ENCODE results near the gene STUM.
"Not testable (repeated sequence)": the region's sequence is repeated elsewhere in the genome, so short reads cannot be mapped to it uniquely, and the experiment has no call there.

STUM gene

GRCh38 chr1:226598455-226598849 is 49.9 kb downstream of the STUM start:
- no peak for TF ChIP-seq CTCF (conservative IDR thresholded peaks at IDR 0.05; ENCODE audit: low read depth, low read length)
- no peak for DNase-seq (ENCODE audit: low read depth)
- no peak overlapping the region for H3K4me3 ChIP-seq (ENCODE audit: low read length)

GRCh38 chr1:226598955-226599354 is 50.4 kb downstream of the STUM start:
- DNase-seq (ENCODE audit: low read depth); H3K4me3 ChIP-seq (ENCODE audit: low read length): not testable (repeated sequence)

- DNase-seq (ENCODE audit: low read depth), result no peak
- no peak overlapping the region for H3K4me3 ChIP-seq (ENCODE audit: low read length)
- TF ChIP-seq CTCF (conservative IDR thresholded peaks at IDR 0.05; ENCODE audit: low read depth, low read length), result no peak
These were observed 51.2 kb downstream of the STUM start for GRCh38 chr1:226599636-226600238.

- TF ChIP-seq CTCF (conservative IDR thresholded peaks at IDR 0.05; ENCODE audit: low read depth, low read length), result no peak
- DNase-seq (ENCODE audit: low read depth), result no peak
- no peak overlapping the region for H3K4me3 ChIP-seq (ENCODE audit: low read length)
These were observed 51.7 kb downstream of the STUM start for GRCh38 chr1:226600254-226600653.

- H3K4me3 ChIP-seq (ENCODE audit: low read length), result no peak overlapping the region
- no peak for DNase-seq (ENCODE audit: low read depth)
- no peak for TF ChIP-seq CTCF (conservative IDR thresholded peaks at IDR 0.05; ENCODE audit: low read depth, low read length)
These were observed 52.9 kb downstream of the STUM start for GRCh38 chr1:226601456-226601855.

- H3K4me3 ChIP-seq (ENCODE audit: low read length), result no peak overlapping the region
- no peak for DNase-seq (ENCODE audit: low read depth)
- TF ChIP-seq CTCF (conservative IDR thresholded peaks at IDR 0.05; ENCODE audit: low read depth, low read length), result no peak
These were observed 53.8 kb downstream of the STUM start for GRCh38 chr1:226602186-226603021.

- no peak overlapping the region for H3K4me3 ChIP-seq (ENCODE audit: low read length)
- TF ChIP-seq CTCF (conservative IDR thresholded peaks at IDR 0.05; ENCODE audit: low read depth, low read length), result no peak
- DNase-seq (ENCODE audit: low read depth), result no peak
These were observed 54.7 kb downstream of the STUM start for GRCh38 chr1:226603022-226603857.
